IMR-90 (cell line): ENCODE data around the gene GRIFIN. TPM values are rescaled to one million over a fixed set of nuclear protein-coding genes. Genes with fewer than 3 reads are reported as not detected.

Source experiments
- ATAC-seq: fragments of 200-7000 bp; cut with Tn5 transposase; 2 replicates; pipeline ENCODE4 v1.9.1; 2020; ENCODE audit warnings: low read depth, mild to moderate bottlenecking, moderate library complexity
- BruUV-seq: library from RNA; stranded (reverse); fragments of 400-500 nt; replicated peaks from 2 replicates; lab custom pipeline; 2021; lab: Mats Ljungman, UMichigan
- CTCF ChIA-PET: fragments of 300-600 bp; formaldehyde crosslinking; extraction: SDS; loops from one replicate; lab custom pipeline; 2021; ENCODE audit warnings: antibody characterized with exemption; lab: Yijun Ruan, JAX
- POLR2A ChIA-PET: fragments of 300-600 bp; sonication (Branson Sonifier 250); formaldehyde crosslinking; loops from one replicate; lab custom pipeline; 2022; ENCODE audit warnings: antibody characterized with exemption; ENCODE audit not compliant: unreplicated experiment; lab: Charles Lee
- DNase-seq: peaks from one replicate; pipeline ENCODE4 v3.0.0; 2013
- H2AFZ ChIP-seq: replicated peaks from 2 replicates; pipeline ENCODE3; 2013; ENCODE audit warnings: low read length, mild to moderate bottlenecking; ENCODE audit not compliant: poor library complexity
- H2AK5ac ChIP-seq: 2 replicates; pipeline ENCODE4 v1.6.1; 2013; ENCODE audit warnings: low read depth, low read length, inconsistent platforms
- H2AK9ac ChIP-seq: replicated peaks from 2 replicates; pipeline ENCODE3; 2013; ENCODE audit warnings: mild to moderate bottlenecking, low read depth, low read length, moderate library complexity; ENCODE audit not compliant: poor library complexity
- H2BK120ac ChIP-seq: 2 replicates; pipeline ENCODE4 v1.6.1; 2013; ENCODE audit warnings: low read depth, low read length, inconsistent platforms
- H2BK15ac ChIP-seq: 3 replicates; pipeline ENCODE4 v1.6.1; 2013; ENCODE audit warnings: low read depth, low read length, inconsistent platforms
- H2BK20ac ChIP-seq: 2 replicates; pipeline ENCODE4 v1.6.1; 2013; ENCODE audit warnings: low read depth, mild to moderate bottlenecking, inconsistent platforms, low read length, moderate library complexity
- H2BK5ac ChIP-seq: 2 replicates; pipeline ENCODE4 v1.6.1; 2013; ENCODE audit warnings: mild to moderate bottlenecking, low read depth, low read length, inconsistent platforms; ENCODE audit not compliant: poor library complexity, severe bottlenecking
- H3K14ac ChIP-seq: replicated peaks from 2 replicates; pipeline ENCODE4 v1.6.1; 2013; ENCODE audit warnings: low read depth, low read length, inconsistent platforms
- H3K18ac ChIP-seq: 2 replicates; pipeline ENCODE4 v1.6.1; 2013; ENCODE audit warnings: low read depth, low read length, control low read depth
- H3K23ac ChIP-seq: 2 replicates; pipeline ENCODE4 v1.6.1; 2013; ENCODE audit warnings: low read depth, low read length, inconsistent platforms
- H3K27ac ChIP-seq: 2 replicates; pipeline ENCODE4 v1.5.1; 2013; ENCODE audit warnings: mild to moderate bottlenecking, control low read depth, low read length; ENCODE audit not compliant: insufficient read depth
- H3K27me3 ChIP-seq: 2 replicates; pipeline ENCODE4 v1.6.1; 2013; ENCODE audit warnings: low read length; ENCODE audit not compliant: control insufficient read depth, insufficient read depth
- H3K36me3 ChIP-seq: 2 replicates; pipeline ENCODE4 v1.6.1; 2013; ENCODE audit warnings: low read length, mixed read lengths; ENCODE audit not compliant: control insufficient read depth, insufficient read depth
- H3K4ac ChIP-seq: 2 replicates; pipeline ENCODE4 v1.6.1; 2013; ENCODE audit warnings: low read depth, low read length, inconsistent platforms
- H3K4me1 ChIP-seq: 2 replicates; pipeline ENCODE4 v1.6.1; 2013; ENCODE audit warnings: low read length, mixed read lengths; ENCODE audit not compliant: control insufficient read depth, insufficient read depth
- H3K4me2 ChIP-seq: 2 replicates; pipeline ENCODE4 v1.6.1; 2013; ENCODE audit warnings: low read depth, mild to moderate bottlenecking, control low read depth, low read length, moderate library complexity
- H3K4me3 ChIP-seq: 2 replicates; pipeline ENCODE4 v1.5.1; 2013; ENCODE audit warnings: low read depth, mild to moderate bottlenecking, control low read depth, low read length, moderate library complexity; ENCODE audit not compliant: insufficient read depth
- H3K56ac ChIP-seq: 2 replicates; pipeline ENCODE4 v1.6.1; 2013; ENCODE audit warnings: low read length, inconsistent platforms; ENCODE audit not compliant: insufficient read depth; ENCODE audit errors: extremely low read depth
- H3K79me1 ChIP-seq, 2 experiments: 2 replicates each; pipeline ENCODE4 v1.6.1; 2013; ENCODE audit warnings: low read length in 2 of 2, inconsistent platforms in 1 of 2, low read depth in 1 of 2
- H3K9ac ChIP-seq: 2 replicates; pipeline ENCODE4 v1.6.1; 2013; ENCODE audit warnings: low read depth, low read length, control low read depth
- H3K9me1 ChIP-seq: 2 replicates; pipeline ENCODE4 v1.6.1; 2013; ENCODE audit warnings: low read length, inconsistent platforms; ENCODE audit not compliant: insufficient read depth
- H3K9me3 ChIP-seq: 2 replicates; pipeline ENCODE4 v1.6.1; 2013; ENCODE audit warnings: low read length; ENCODE audit not compliant: control insufficient read depth, insufficient read depth
- H4K20me1 ChIP-seq: 2 replicates; pipeline ENCODE4 v1.6.1; 2013; ENCODE audit warnings: low read length, inconsistent platforms; ENCODE audit not compliant: insufficient read depth
- H4K5ac ChIP-seq: 2 replicates; pipeline ENCODE4 v1.6.1; 2013; ENCODE audit warnings: mild to moderate bottlenecking, low read depth, low read length, control low read depth
- H4K8ac ChIP-seq, 2 experiments: 2 replicates each; pipeline ENCODE4 v1.6.1; 2013; ENCODE audit warnings: low read depth in 2 of 2, low read length in 2 of 2, control low read depth in 1 of 2, inconsistent platforms in 1 of 2
- H4K91ac ChIP-seq: 2 replicates; pipeline ENCODE4 v1.6.1; 2013; ENCODE audit warnings: low read depth, low read length, inconsistent platforms; ENCODE audit not compliant: insufficient read depth
- CEBPB ChIP-seq: IDR thresholded peaks from 2 replicates; pipeline ENCODE4 v1.6.1; 2012; ENCODE audit warnings: low read depth, low read length, improper control_type of control experiment
- MAFK ChIP-seq: IDR thresholded peaks from 2 replicates; pipeline ENCODE4 v1.6.1; 2012; ENCODE audit warnings: low read depth, low read length, improper control_type of control experiment
- MAZ ChIP-seq: IDR thresholded peaks from 2 replicates; pipeline ENCODE4 v1.6.1; 2012; ENCODE audit warnings: low read depth, mild to moderate bottlenecking, low read length, improper control_type of control experiment, moderate library complexity, borderline replicate concordance
- MXI1 ChIP-seq: IDR thresholded peaks from 2 replicates; pipeline ENCODE4 v1.6.1; 2012; ENCODE audit warnings: low read depth, mild to moderate bottlenecking, low read length, moderate library complexity, borderline replicate concordance
- USF2 ChIP-seq: fragments of 150-350 bp; IDR thresholded peaks from 2 replicates; pipeline ENCODE4 v1.6.1; 2017; ENCODE audit warnings: mild to moderate bottlenecking, antibody characterized with exemption, low read length, low read depth
- WGBS, 2 experiments: methylation state at CpG; one replicate each; pipeline versions ENCODE4 v1.1.5 to v1.1.7; 2013; ENCODE audit warnings: missing lambda C conversion rate in 2 of 2; ENCODE audit not compliant: insufficient read length in 1 of 2; ENCODE audit errors: extremely low coverage in 2 of 2; 5-methylcytosine and 5-hydroxymethylcytosine counted together
- dilution Hi-C: fragments of 300-500 bp; cut with HindIII; formaldehyde crosslinking; loops from one replicate; pipeline ENCODE4 v1.14.3; 2018; ENCODE audit warnings: low sequenced_read_pairs; ENCODE audit not compliant: unreplicated experiment
- in situ Hi-C: fragments of 300-500 bp; cut with MboI; formaldehyde crosslinking; loops from 3 replicates; pipeline ENCODE4 v1.14.3; 2019; ENCODE audit warnings: low sequenced_read_pairs, inconsistent platforms, mixed read lengths
- intact Hi-C: fragments of 100-400 bp; cut with micrococcal nuclease; formaldehyde crosslinking; loops from 2 replicates; pipeline ENCODE4 v1.10.0; 2022
- polyA plus RNA-seq, 3 experiments: library from polyadenylated mRNA; depleted of rRNA; stranded (reverse); fragments of >200 nt; gene quantifications; 2 replicates each; pipeline ENCODE4 v1.2.3, GENCODE V29; 2012; ENCODE audit warnings: low replicate concordance in 1 of 3
- total RNA-seq: library from RNA; depleted of rRNA; stranded (reverse); fragments of >200 nt; gene quantifications from 2 replicates; pipeline ENCODE4 v1.2.3, GENCODE V29; 2012
- TF ChIP-seq, protein P1 (sequence below): conservative IDR thresholded peaks from 2 replicates; pipeline ENCODE4 v1.5.1; 2012; ENCODE audit warnings: mild to moderate bottlenecking, low read depth, low read length, improper control_type of control experiment

The GRIFIN gene
- total and polyA plus RNA-seq, 2 of the 4 experiments (the other 2 are of a cell fraction): not detected

GRCh38 chr7:2496375-2496774 lies 20.2 kb upstream of the GRIFIN start:
- no peak overlapping the region for H2BK20ac ChIP-seq
- ChIA-PET POLR2A (no interaction called here), CTCF (interaction anchor here (0.5 kb wide), 1 partner anchor 146 kb away, joined by 6 read pairs; no protein-coding TSS in a partner anchor)
- H3K56ac ChIP-seq: no peak overlapping the region
- no peak overlapping the region for H3K14ac ChIP-seq
- no peaks in the 10 kb centered on the region for H3K36me3 ChIP-seq
- H3K9me3 ChIP-seq: no peaks in the 10 kb centered on the region
- in situ Hi-C loops: no loop called here
- intact Hi-C loops: no loop called here
- ATAC-seq (no peak), DNase-seq (no peak)
- H3K18ac ChIP-seq: no peak overlapping the region
- no peak overlapping the region for H2AFZ ChIP-seq
- no peak overlapping the region for H4K5ac ChIP-seq
- H4K8ac ChIP-seq: no peak overlapping the region
- no peak overlapping the region for H2BK15ac ChIP-seq
- no peaks in the 10 kb centered on the region for H4K20me1 ChIP-seq
- H3K9ac ChIP-seq: no peak overlapping the region
- no peak overlapping the region for H2BK5ac ChIP-seq
- peaks cover 10% of the 10 kb centered on the region for H3K4me1 ChIP-seq
- BruUV-seq: no TSS peak
- H2AK5ac ChIP-seq: no peak overlapping the region
- peaks cover 3% of the 10 kb centered on the region; the same call in 1 of the 2 replicates for H3K27me3 ChIP-seq
- 0 out of 2 replicates have a peak, but pooled peaks cover 4% of the 10 kb centered on the region for H3K9me1 ChIP-seq
- TF ChIP-seq, protein P1, sequence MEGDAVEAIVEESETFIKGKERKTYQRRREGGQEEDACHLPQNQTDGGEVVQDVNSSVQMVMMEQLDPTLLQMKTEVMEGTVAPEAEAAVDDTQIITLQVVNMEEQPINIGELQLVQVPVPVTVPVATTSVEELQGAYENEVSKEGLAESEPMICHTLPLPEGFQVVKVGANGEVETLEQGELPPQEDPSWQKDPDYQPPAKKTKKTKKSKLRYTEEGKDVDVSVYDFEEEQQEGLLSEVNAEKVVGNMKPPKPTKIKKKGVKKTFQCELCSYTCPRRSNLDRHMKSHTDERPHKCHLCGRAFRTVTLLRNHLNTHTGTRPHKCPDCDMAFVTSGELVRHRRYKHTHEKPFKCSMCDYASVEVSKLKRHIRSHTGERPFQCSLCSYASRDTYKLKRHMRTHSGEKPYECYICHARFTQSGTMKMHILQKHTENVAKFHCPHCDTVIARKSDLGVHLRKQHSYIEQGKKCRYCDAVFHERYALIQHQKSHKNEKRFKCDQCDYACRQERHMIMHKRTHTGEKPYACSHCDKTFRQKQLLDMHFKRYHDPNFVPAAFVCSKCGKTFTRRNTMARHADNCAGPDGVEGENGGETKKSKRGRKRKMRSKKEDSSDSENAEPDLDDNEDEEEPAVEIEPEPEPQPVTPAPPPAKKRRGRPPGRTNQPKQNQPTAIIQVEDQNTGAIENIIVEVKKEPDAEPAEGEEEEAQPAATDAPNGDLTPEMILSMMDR: no peak
- no peak for TF ChIP-seq MAFK
- no peak for TF ChIP-seq MXI1
- no peak for TF ChIP-seq MAZ
- TF ChIP-seq CEBPB: no peak
- no peak for TF ChIP-seq USF2
- H3K4me3 ChIP-seq: no peak overlapping the region
- no peak overlapping the region for H4K91ac ChIP-seq
- no peak overlapping the region for H3K27ac ChIP-seq
- H3K79me1 ChIP-seq: no peaks in the 10 kb centered on the region
- H3K23ac ChIP-seq: no peak overlapping the region
- no peak overlapping the region for H2BK120ac ChIP-seq
- H3K4ac ChIP-seq: no peak overlapping the region
- no peak overlapping the region for H2AK9ac ChIP-seq
- no peak overlapping the region for H3K4me2 ChIP-seq
- WGBS, 2 experiments: 91% methylated on average over 7 of the region's 9 CpGs; no CpG with 5 or more reads in 1 of the 2 experiments
- dilution Hi-C loops: no loop called here
